Measurements from ENCODE around the gene CNDP1.

CNDP1 gene

DNA sequence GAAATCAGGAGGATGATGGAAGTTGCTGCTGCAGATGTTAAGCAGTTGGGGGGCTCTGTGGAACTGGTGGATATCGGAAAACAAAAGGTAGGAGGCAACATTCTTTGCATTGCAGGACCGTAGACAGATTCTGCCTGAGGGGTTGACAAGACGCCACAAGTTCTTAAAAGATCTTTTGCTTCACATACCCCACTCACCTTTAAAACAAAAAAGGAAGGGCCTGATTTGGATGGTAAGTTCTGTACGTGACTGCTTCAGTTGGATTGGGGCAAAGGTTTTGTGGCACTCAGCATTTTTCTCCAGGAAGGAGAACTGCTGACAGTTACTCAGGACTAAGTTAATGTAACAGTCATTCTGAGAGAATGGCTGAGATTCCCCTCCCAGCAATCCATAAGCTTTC, 32.9 kb upstream of the CNDP1 start:
- Histone ChIP-seq H3K18ac (ENCODE audit: low read length) (peak overlapping the region; percentile 69), H4K91ac (ENCODE audit: low read depth, low read length) (peak overlapping the region; percentile 59), H3K4ac (ENCODE audit: low read depth, low read length) (peak overlapping the region; percentile 6), H3K9ac (ENCODE audit: low read length) (no peak overlapping the region), H3K79me1 (ENCODE audit: low read length) (peaks cover 12% of the 10 kb centered on the region), H3K4me1 (ENCODE audit: control insufficient read depth in 1 of 2, insufficient read depth in 2 of 2, low read length in 2 of 2) (peaks cover 18 to 19% of the 10 kb centered on the region in 2 experiments), H3K23ac (ENCODE audit: low read length) (no peak overlapping the region), H3K14ac (ENCODE audit: low read length) (peak overlapping the region; percentile 72), H4K8ac (ENCODE audit: low read depth, low read length) (peak overlapping the region; percentile 83), H3K4me3 (ENCODE audit: low read depth, low read length) (no peak overlapping the region), H3K9me3 (ENCODE audit: insufficient read depth, low read depth, low read length) (no peaks in the 10 kb centered on the region), H3K27ac (ENCODE audit: low read depth, low read length) (peak overlapping the region; percentile 92), H2BK120ac (ENCODE audit: insufficient read depth, low read length, poor library complexity) (peak overlapping the region; percentile 84), H3K79me2 (ENCODE audit: control insufficient read depth, insufficient read depth, low read length, poor library complexity) (peaks cover 16% of the 10 kb centered on the region), H4K12ac (ENCODE audit: low read depth, low read length) (peak overlapping the region; percentile 35), H2BK12ac (ENCODE audit: low read length) (peak overlapping the region; percentile 55), H3K27me3 (ENCODE audit: insufficient read depth, low read length) (no peaks in the 10 kb centered on the region), H2AFZ (ENCODE audit: insufficient read depth, low read length, poor library complexity) (peak overlapping the region; percentile 60), H3K36me3 (ENCODE audit: control insufficient read depth in 1 of 2, insufficient read depth in 2 of 2, low read length in 2 of 2) (peaks cover 23 to 27% of the 10 kb centered on the region in 2 experiments), H2BK5ac (ENCODE audit: low read depth, low read length, poor library complexity) (peak overlapping the region; percentile 86), H2AK5ac (ENCODE audit: low read length) (no peak overlapping the region), H3K4me2 (ENCODE audit: low read length) (peak overlapping the region; percentile 42)
- DNase-seq: peak; percentile 57 to 73
- WGBS (ENCODE audit: extremely low coverage, insufficient coverage, insufficient read length): no CpG with 5 or more reads among the region's 4 CpGs

- no CpG with 5 or more reads among the region's 4 CpGs for WGBS (ENCODE audit: extremely low coverage, insufficient coverage, insufficient read length)
- H3K14ac ChIP-seq (ENCODE audit: low read length): no peak overlapping the region
- H2BK5ac ChIP-seq (ENCODE audit: low read depth, low read length, poor library complexity): no peak overlapping the region
- peaks cover 10% of the 10 kb centered on the region for H3K79me2 ChIP-seq (ENCODE audit: control insufficient read depth, insufficient read depth, low read length, poor library complexity)
- H2AFZ ChIP-seq (ENCODE audit: insufficient read depth, low read length, poor library complexity): no peak overlapping the region
- no peak overlapping the region for H4K91ac ChIP-seq (ENCODE audit: low read depth, low read length)
- no peak overlapping the region for H4K8ac ChIP-seq (ENCODE audit: low read depth, low read length)
- H4K12ac ChIP-seq (ENCODE audit: low read depth, low read length): no peak overlapping the region
- H3K9ac ChIP-seq (ENCODE audit: low read length): no peak overlapping the region
- H3K79me1 ChIP-seq (ENCODE audit: low read length): peaks cover 7% of the 10 kb centered on the region
- H3K27me3 ChIP-seq (ENCODE audit: insufficient read depth, low read length): no peaks in the 10 kb centered on the region
- peaks cover 40 to 43% of the 10 kb centered on the region in 2 experiments for H3K36me3 ChIP-seq (ENCODE audit: control insufficient read depth in 1 of 2, insufficient read depth in 2 of 2, low read length in 2 of 2)
- no peak for DNase-seq
- H3K9me3 ChIP-seq (ENCODE audit: insufficient read depth, low read depth, low read length): no peaks in the 10 kb centered on the region
- no peak overlapping the region for H2BK12ac ChIP-seq (ENCODE audit: low read length)
- peak overlapping the region; percentile 97 for H3K4ac ChIP-seq (ENCODE audit: low read depth, low read length)
- H3K4me1 ChIP-seq (ENCODE audit: control insufficient read depth in 1 of 2, insufficient read depth in 2 of 2, low read length in 2 of 2): peaks cover 9% of the 10 kb centered on the region in 2 experiments
- H3K4me3 ChIP-seq (ENCODE audit: low read depth, low read length): no peak overlapping the region
- H3K27ac ChIP-seq (ENCODE audit: low read depth, low read length): no peak overlapping the region
- no peak overlapping the region for H3K18ac ChIP-seq (ENCODE audit: low read length)
- H2BK120ac ChIP-seq (ENCODE audit: insufficient read depth, low read length, poor library complexity): no peak overlapping the region
- no peak overlapping the region for H3K4me2 ChIP-seq (ENCODE audit: low read length)
- no peak overlapping the region for H2AK5ac ChIP-seq (ENCODE audit: low read length)
- no peak overlapping the region for H3K23ac ChIP-seq (ENCODE audit: low read length)
Observed at GRCh38 chr18:74503137-74503536, 31.2 kb upstream of the CNDP1 start.

GRCh38 chr18:74505776-74506175, 28.5 kb upstream of the CNDP1 start:
- Histone ChIP-seq H3K4me2 (ENCODE audit: low read length) (no peak overlapping the region), H4K12ac (ENCODE audit: low read depth, low read length) (no peak overlapping the region), H3K14ac (ENCODE audit: low read length) (no peak overlapping the region), H2BK12ac (ENCODE audit: low read length) (no peak overlapping the region), H3K27me3 (ENCODE audit: insufficient read depth, low read length) (no peaks in the 10 kb centered on the region), H3K79me2 (ENCODE audit: control insufficient read depth, insufficient read depth, low read length, poor library complexity) (peaks cover 8% of the 10 kb centered on the region), H3K79me1 (ENCODE audit: low read length) (peaks cover 5% of the 10 kb centered on the region), H2BK120ac (ENCODE audit: insufficient read depth, low read length, poor library complexity) (no peak overlapping the region), H3K9me3 (ENCODE audit: insufficient read depth, low read depth, low read length) (no peaks in the 10 kb centered on the region), H3K23ac (ENCODE audit: low read length) (no peak overlapping the region), H2AK5ac (ENCODE audit: low read length) (no peak overlapping the region), H3K18ac (ENCODE audit: low read length) (no peak overlapping the region), H3K4me3 (ENCODE audit: low read depth, low read length) (no peak overlapping the region), H4K8ac (ENCODE audit: low read depth, low read length) (no peak overlapping the region), H3K27ac (ENCODE audit: low read depth, low read length) (no peak overlapping the region), H2AFZ (ENCODE audit: insufficient read depth, low read length, poor library complexity) (no peak overlapping the region), H2BK5ac (ENCODE audit: low read depth, low read length, poor library complexity) (no peak overlapping the region), H4K91ac (ENCODE audit: low read depth, low read length) (no peak overlapping the region), H3K9ac (ENCODE audit: low read length) (no peak overlapping the region), H3K4me1 (ENCODE audit: control insufficient read depth in 1 of 2, insufficient read depth in 2 of 2, low read length in 2 of 2) (peaks cover 0 to 2% of the 10 kb centered on the region in 2 experiments), H3K36me3 (ENCODE audit: control insufficient read depth in 1 of 2, insufficient read depth in 2 of 2, low read length in 2 of 2) (peaks cover 64 to 66% of the 10 kb centered on the region in 2 experiments), H3K4ac (ENCODE audit: low read depth, low read length) (no peak overlapping the region)
- DNase-seq: no peak
- no CpG with 5 or more reads among the region's 16 CpGs for WGBS (ENCODE audit: extremely low coverage, insufficient coverage, insufficient read length)

- Histone ChIP-seq H4K12ac (ENCODE audit: low read depth, low read length) (no peak overlapping the region), H3K36me3 (ENCODE audit: control insufficient read depth in 1 of 2, insufficient read depth in 2 of 2, low read length in 2 of 2) (peaks cover 69 to 71% of the 10 kb centered on the region in 2 experiments), H3K9me3 (ENCODE audit: insufficient read depth, low read depth, low read length) (no peaks in the 10 kb centered on the region), H2BK120ac (ENCODE audit: insufficient read depth, low read length, poor library complexity) (no peak overlapping the region), H2AK5ac (ENCODE audit: low read length) (no peak overlapping the region), H3K27me3 (ENCODE audit: insufficient read depth, low read length) (no peaks in the 10 kb centered on the region), H3K4me1 (ENCODE audit: control insufficient read depth in 1 of 2, insufficient read depth in 2 of 2, low read length in 2 of 2) (peaks cover 0 to 2% of the 10 kb centered on the region in 2 experiments), H3K23ac (ENCODE audit: low read length) (no peak overlapping the region), H3K14ac (ENCODE audit: low read length) (no peak overlapping the region), H4K8ac (ENCODE audit: low read depth, low read length) (no peak overlapping the region), H3K79me1 (ENCODE audit: low read length) (peaks cover 2% of the 10 kb centered on the region), H3K79me2 (ENCODE audit: control insufficient read depth, insufficient read depth, low read length, poor library complexity) (peaks cover 6% of the 10 kb centered on the region), H2BK5ac (ENCODE audit: low read depth, low read length, poor library complexity) (no peak overlapping the region), H3K4ac (ENCODE audit: low read depth, low read length) (peak overlapping the region; percentile 9), H3K4me3 (ENCODE audit: low read depth, low read length) (no peak overlapping the region), H2BK12ac (ENCODE audit: low read length) (no peak overlapping the region), H3K9ac (ENCODE audit: low read length) (no peak overlapping the region), H3K4me2 (ENCODE audit: low read length) (no peak overlapping the region), H4K91ac (ENCODE audit: low read depth, low read length) (no peak overlapping the region), H3K27ac (ENCODE audit: low read depth, low read length) (no peak overlapping the region), H2AFZ (ENCODE audit: insufficient read depth, low read length, poor library complexity) (no peak overlapping the region), H3K18ac (ENCODE audit: low read length) (no peak overlapping the region)
- no peak for DNase-seq
- no CpG with 5 or more reads among the region's 11 CpGs for WGBS (ENCODE audit: extremely low coverage, insufficient coverage, insufficient read length)
Observed at GRCh38 chr18:74506448-74507084, 27.7 kb upstream of the CNDP1 start.
